Keratinocyte (primary cell): ENCODE data around the gene CDC42SE1.

Experiments used
- CTCF ChIP-seq, 3 experiments: IDR thresholded peaks in 1 of 3; conservative IDR thresholded peaks in 1 of 3; optimal IDR thresholded peaks in 1 of 3; 2 replicates in 2 of 3; 3 replicates in 1 of 3; pipeline versions ENCODE3 to v1.5.1; 2011; ENCODE audit warnings: low read length in 3 of 3, mild to moderate bottlenecking in 3 of 3, moderate library complexity in 2 of 3, control low read depth in 1 of 3, inconsistent platforms in 1 of 3; ENCODE audit not compliant: insufficient read depth in 2 of 3; ENCODE audit errors: extremely low read depth in 1 of 3
- EZH2 ChIP-seq: IDR thresholded peaks from one replicate; pipeline ENCODE4 v1.6.1; 2012; ENCODE audit warnings: inconsistent platforms, mild to moderate bottlenecking, low read length, moderate library complexity

GRCh38 chr1:151108331-151108730, 48.9 kb upstream of the CDC42SE1 start:
- TF ChIP-seq EZH2 = no peak
- no peak for TF ChIP-seq CTCF (optimal IDR thresholded peaks at IDR 0.05 in 1 of 3, IDR thresholded peaks at IDR 0.05 in 1 of 3, conservative IDR thresholded peaks at IDR 0.05 in 1 of 3; ENCODE audit: extremely low read depth in 1 of 3, insufficient read depth in 2 of 3, low read length in 3 of 3)
